ENCODE results near the gene CASP12. TPM values are rescaled to one million over a fixed set of nuclear protein-coding genes. Genes with fewer than 3 reads are reported as not detected.

CASP12 gene
- total and polyA plus RNA-seq, 2 of the 4 experiments (the other 2 are of a cell fraction) = 0.07 TPM; not detected in 1

- ATAC-seq (ENCODE audit: low read depth) (no peak), DNase-seq (no peak)
- no TSS peak for BruUV-seq (replicated peaks)
- Histone ChIP-seq H2AK5ac (ENCODE audit: low read depth, low read length) (no peak overlapping the region), H3K4me1 (ENCODE audit: control insufficient read depth, insufficient read depth, low read length) (no peaks in the 10 kb centered on the region), H2BK5ac (ENCODE audit: low read depth, low read length, poor library complexity, severe bottlenecking) (no peak overlapping the region), H2AFZ (replicated peaks; ENCODE audit: low read length, poor library complexity) (no peak overlapping the region), H3K4me3 (ENCODE audit: insufficient read depth, low read depth, low read length) (no peak overlapping the region), H4K91ac (ENCODE audit: insufficient read depth, low read depth, low read length) (no peak overlapping the region), H3K56ac (ENCODE audit: extremely low read depth, insufficient read depth, low read length) (no peak overlapping the region), H2BK15ac (ENCODE audit: low read depth, low read length) (no peak overlapping the region), H3K79me1 (ENCODE audit: low read depth in 1 of 2, low read length in 2 of 2) (no peaks in the 10 kb centered on the region), H4K5ac (ENCODE audit: low read depth, low read length) (no peak overlapping the region), H3K27ac (ENCODE audit: insufficient read depth, low read length) (no peak overlapping the region), H3K9me1 (ENCODE audit: insufficient read depth, low read length) (no peaks in the 10 kb centered on the region), H3K23ac (ENCODE audit: low read depth, low read length) (no peak overlapping the region), H3K9me3 (ENCODE audit: control insufficient read depth, insufficient read depth, low read length) (peaks cover 2% of the 10 kb centered on the region), H3K18ac (ENCODE audit: low read depth, low read length) (no peak overlapping the region), H3K4ac (ENCODE audit: low read depth, low read length) (no peak overlapping the region), H3K27me3 (ENCODE audit: control insufficient read depth, insufficient read depth, low read length) (no peaks in the 10 kb centered on the region), H2BK120ac (ENCODE audit: low read depth, low read length) (no peak overlapping the region), H4K20me1 (ENCODE audit: insufficient read depth, low read length) (no peaks in the 10 kb centered on the region), H3K4me2 (ENCODE audit: low read depth, low read length) (no peak overlapping the region), H2AK9ac (replicated peaks; ENCODE audit: low read depth, low read length, poor library complexity) (no peak overlapping the region), H3K9ac (ENCODE audit: low read depth, low read length) (no peak overlapping the region), H3K14ac (replicated peaks; ENCODE audit: low read depth, low read length) (no peak overlapping the region), H3K36me3 (ENCODE audit: control insufficient read depth, insufficient read depth, low read length) (no peaks in the 10 kb centered on the region), H4K8ac (ENCODE audit: low read depth in 2 of 2, low read length in 2 of 2) (no peak overlapping the region), H2BK20ac (ENCODE audit: low read depth, low read length) (no peak overlapping the region)
- dilution Hi-C loops (cut with HindIII; ENCODE audit: low sequenced_read_pairs, unreplicated experiment) (no loop called here), intact Hi-C loops (cut with micrococcal nuclease) (no loop called here), in situ Hi-C loops (cut with MboI; ENCODE audit: low sequenced_read_pairs) (no loop called here)
- ChIA-PET POLR2A (ENCODE audit: unreplicated experiment) (no interaction called here), CTCF (no interaction called here)
- TF ChIP-seq RAD21 (IDR thresholded peaks at IDR 0.05; ENCODE audit: low read length) = no peak
- TF ChIP-seq MXI1 (IDR thresholded peaks at IDR 0.05; ENCODE audit: borderline replicate concordance, low read depth, low read length) = no peak
- WGBS, 2 experiments (ENCODE audit: extremely low coverage in 2 of 2, insufficient read length in 1 of 2) = no CpG with 5 or more reads among the region's 2 CpGs
Observed at GRCh38 chr11:104836691-104837090, 61.6 kb downstream of the CASP12 start.

Small RNA genes within 50 kb of the gene (microRNA-seq; reads per million reads assigned to microRNA genes)
- gene AP002004.1 (ENCODE audit: insufficient read depth, insufficient read length) = not detected

Small RNA genes within 50 kb of the gene (small RNA-seq; reads per million reads assigned to genes)
- gene AP002004.1 = 0 reads per million in 5 experiments

Other genes starting within 250 kb of the CASP12 start
- gene CASP4, start 70.1 kb upstream of the CASP12 start, total RNA-seq (2012; rRNA removed) = 89.4 and 91.9 TPM in 2 replicates
- gene CASP4, start 70.1 kb upstream of the CASP12 start, polyA plus RNA-seq (2012; rRNA removed) = 73.0 and 82.5 TPM in 2 replicates
- gene CASP5, start 124.7 kb upstream of the CASP12 start, total RNA-seq (2012; rRNA removed) = not detected in 2 replicates
- not detected in 2 replicates for gene CASP5, start 124.7 kb upstream of the CASP12 start, polyA plus RNA-seq (2012; rRNA removed)
- 24.7 and 31.2 TPM in 2 replicates for gene CASP1, start 136.7 kb upstream of the CASP12 start, total RNA-seq (2012; rRNA removed)
- 11.1 and 12.5 TPM in 2 replicates for gene CASP1, start 136.7 kb upstream of the CASP12 start, polyA plus RNA-seq (2012; rRNA removed)
- 7.9 and 23.3 TPM in 2 replicates for gene CARD16, start 146.9 kb upstream of the CASP12 start, total RNA-seq (2012; rRNA removed)
- 24.9 and 29.2 TPM in 2 replicates for gene CARD16, start 146.9 kb upstream of the CASP12 start, polyA plus RNA-seq (2012; rRNA removed)
- not detected in 2 replicates for gene CARD18, start 241.3 kb upstream of the CASP12 start, total RNA-seq (2012; rRNA removed)
- gene CARD18, start 241.3 kb upstream of the CASP12 start, polyA plus RNA-seq (2012; rRNA removed) = not detected in 2 replicates